KOPT-K1 (cell line): Measurements from ENCODE around the gene INPP5A.

Experiments
- H3K27ac ChIP-seq: fragments of 200-600 bp; sonication (generic); 2 replicates; pipeline ENCODE4 v1.5.1; 2016; ENCODE audit warnings: antibody characterized with exemption, mild to moderate bottlenecking, low read depth, low read length; ENCODE audit not compliant: poor library complexity, severe bottlenecking
- H3K36me3 ChIP-seq: fragments of 200-600 bp; sonication (generic); 2 replicates; pipeline ENCODE4 v1.5.1; 2017; ENCODE audit warnings: antibody characterized with exemption, mild to moderate bottlenecking, low read length, moderate library complexity; ENCODE audit not compliant: insufficient read depth
- H3K9me3 ChIP-seq: fragments of 200-600 bp; sonication (generic); 2 replicates; pipeline ENCODE4 v1.5.1; 2017; ENCODE audit warnings: antibody characterized with exemption, low read length, mild to moderate bottlenecking; ENCODE audit not compliant: insufficient read depth, poor library complexity, severe bottlenecking

INPP5A gene

DNA sequence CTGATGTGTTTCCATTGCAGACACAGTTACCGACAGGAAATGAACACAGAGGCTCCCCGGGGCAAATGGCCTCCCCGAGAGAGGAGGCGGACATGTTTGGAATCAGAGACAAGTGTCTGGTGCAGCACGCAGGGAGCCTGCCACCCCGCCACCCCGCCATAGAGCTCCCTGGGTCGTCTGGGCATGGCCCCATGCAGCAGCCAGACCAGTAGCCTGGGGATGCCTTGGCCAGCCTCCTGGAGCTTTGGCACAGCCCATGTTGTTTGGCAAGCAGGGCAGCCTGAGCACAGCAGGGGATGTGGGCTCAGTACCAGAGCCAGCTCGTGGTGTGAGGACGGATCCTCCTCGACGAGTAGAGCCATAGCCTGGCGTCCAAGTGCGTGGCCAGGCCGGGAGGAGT, 167.6 kb downstream of the INPP5A start:
- Histone ChIP-seq H3K9me3 (peaks cover 17% of the 10 kb centered on the region), H3K27ac (no peak overlapping the region), H3K36me3 (peaks cover 16% of the 10 kb centered on the region; the same call in 1 of the 2 replicates)

DNA sequence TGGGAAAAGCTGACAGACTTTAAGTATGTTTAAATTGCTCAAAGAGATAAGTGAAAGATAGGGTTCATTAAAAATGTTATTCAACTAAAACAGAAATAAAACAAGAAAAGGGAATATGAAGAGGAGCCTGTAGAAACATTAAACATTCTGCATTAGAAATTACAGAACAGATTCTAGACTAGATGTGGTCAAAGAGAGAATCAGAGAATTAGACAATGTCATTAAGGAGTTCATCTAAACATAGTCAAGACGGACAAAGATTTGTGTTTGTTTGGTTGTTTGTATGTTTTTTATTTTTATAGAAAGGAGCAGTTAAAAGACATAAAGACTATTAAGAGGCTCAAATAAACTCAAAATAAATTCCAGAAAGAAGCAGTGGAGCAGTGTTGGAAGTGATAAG, 168.4 kb downstream of the INPP5A start:
- Histone ChIP-seq H3K36me3 (peaks cover 16% of the 10 kb centered on the region; the same call in 1 of the 2 replicates), H3K27ac (no peak overlapping the region)

DNA sequence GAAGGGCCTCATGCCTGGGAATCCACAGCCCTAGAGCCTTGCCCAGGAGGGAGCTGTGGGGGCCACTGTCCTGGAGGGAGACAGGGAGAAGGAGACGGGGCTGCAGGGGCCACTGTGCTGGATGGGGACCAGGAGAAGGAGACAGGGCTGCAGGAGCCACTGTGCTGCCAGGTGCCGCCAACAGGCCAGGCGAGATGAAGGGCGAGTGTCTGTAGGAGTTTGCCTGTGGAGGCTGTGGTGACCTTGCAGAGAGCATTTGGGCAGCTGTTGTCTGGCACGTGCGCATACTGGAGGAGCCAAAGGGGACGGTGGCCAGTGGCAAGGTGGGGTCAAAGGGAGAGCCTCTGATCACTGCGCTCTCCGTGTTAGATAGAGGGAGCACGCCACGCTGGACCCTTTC, 169.1 kb downstream of the INPP5A start:
- H3K9me3 ChIP-seq, result peaks cover 17% of the 10 kb centered on the region
- H3K27ac ChIP-seq, result no peak overlapping the region
- peaks cover 16% of the 10 kb centered on the region; the same call in 1 of the 2 replicates for H3K36me3 ChIP-seq

More for the DNA sequence above, 168.4 kb downstream of the INPP5A start:
- H3K9me3 ChIP-seq, result peaks cover 17% of the 10 kb centered on the region

DNA sequence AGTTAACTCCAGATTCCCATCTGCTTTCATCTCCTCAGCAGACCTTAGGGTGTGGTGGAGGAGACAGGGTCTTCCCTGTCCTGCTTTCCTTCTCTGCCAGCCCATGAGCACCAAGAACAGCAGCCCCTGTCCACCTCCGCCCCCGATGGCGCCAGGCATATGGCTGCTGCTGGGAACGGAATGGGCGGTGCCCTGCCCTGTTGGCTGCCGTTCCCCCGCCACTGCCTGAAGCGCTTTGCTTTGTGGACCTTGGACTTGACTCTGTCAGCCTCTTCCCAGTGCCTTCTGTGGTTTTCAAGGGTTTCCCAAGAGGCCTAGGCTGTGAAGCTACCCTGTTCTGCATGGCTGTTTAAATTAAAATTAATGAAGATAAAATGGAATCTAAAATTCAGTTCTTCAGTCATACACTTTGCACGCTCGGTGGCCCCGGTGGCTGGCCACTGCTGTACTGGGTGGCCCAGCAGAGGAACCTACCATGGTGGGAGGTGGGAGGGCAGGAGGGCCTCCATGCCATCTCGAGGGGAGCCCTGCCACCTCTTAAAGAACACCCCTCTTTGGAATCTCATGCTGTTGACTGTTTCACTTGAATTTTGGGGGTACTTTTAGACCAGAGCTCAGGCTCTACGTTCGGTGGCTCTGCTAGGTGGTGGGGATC, 169.7 kb downstream of the INPP5A start:
- peaks cover 17% of the 10 kb centered on the region for H3K9me3 ChIP-seq
- no peak overlapping the region for H3K27ac ChIP-seq
- peaks cover 16% of the 10 kb centered on the region; the same call in 1 of the 2 replicates for H3K36me3 ChIP-seq

DNA sequence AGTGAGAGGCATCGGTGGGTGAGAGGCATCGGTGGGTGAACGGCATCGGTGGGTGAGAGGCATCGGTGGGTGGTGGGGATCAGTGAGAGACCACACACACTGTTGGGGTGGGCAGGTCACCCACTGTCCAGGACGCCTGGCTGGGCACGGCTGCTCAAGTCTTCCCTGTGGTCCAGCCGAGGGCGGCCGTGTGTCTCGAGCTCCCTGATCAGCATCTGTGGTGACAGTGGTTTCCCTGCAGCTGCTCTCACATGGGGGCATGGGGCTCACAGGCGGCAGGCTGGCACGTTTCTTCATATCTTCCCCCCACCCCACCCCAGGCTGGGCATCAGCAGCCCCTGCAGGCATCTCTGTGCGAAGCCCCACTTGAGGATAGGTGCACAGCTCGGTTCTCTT, 170.2 kb downstream of the INPP5A start:
- peaks cover 17% of the 10 kb centered on the region for H3K9me3 ChIP-seq
- peaks cover 16% of the 10 kb centered on the region; the same call in 1 of the 2 replicates for H3K36me3 ChIP-seq
- H3K27ac ChIP-seq, result no peak overlapping the region

DNA sequence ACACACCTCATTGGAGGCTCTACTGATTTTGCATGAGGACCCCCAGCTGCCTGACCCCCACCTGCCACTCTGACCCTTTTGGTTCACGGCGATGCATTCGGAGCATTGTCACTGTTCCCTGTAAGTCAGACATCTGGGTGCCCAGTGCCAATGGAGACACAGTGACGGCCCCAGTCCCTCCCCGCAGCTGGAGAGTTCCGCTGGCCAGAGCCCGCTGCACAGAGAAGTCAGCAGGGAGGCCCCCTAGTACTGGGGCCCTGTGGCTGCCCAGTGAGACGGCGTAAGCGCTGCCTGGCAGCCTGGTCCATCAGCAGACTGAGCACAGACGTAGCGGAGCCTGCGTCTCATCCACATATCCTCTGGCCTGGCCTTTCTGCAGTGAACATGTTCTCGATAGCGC, 170.9 kb downstream of the INPP5A start:
- Histone ChIP-seq H3K9me3 (peaks cover 17% of the 10 kb centered on the region), H3K27ac (no peak overlapping the region), H3K36me3 (peaks cover 15% of the 10 kb centered on the region; the same call in 1 of the 2 replicates)

DNA sequence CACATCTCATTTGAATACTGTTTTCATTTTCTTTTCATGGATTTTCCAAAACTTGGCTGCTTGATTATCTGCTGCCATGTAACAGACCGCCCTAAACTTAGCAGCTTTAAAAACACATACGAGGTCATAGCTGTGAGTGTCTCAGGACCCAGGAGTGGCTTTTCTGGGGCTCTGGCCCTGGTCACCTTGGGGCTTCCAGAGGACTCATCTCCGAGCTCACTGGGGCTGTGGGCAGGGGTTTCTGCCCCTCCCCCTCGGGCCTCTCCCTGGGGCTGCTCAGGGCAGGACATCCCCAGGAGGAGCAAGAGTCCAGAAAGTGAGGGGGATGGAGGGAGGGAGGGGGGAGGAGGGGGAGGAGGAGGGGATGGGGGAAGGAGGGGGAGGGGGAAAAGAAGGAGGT, 171.3 kb downstream of the INPP5A start:
- Histone ChIP-seq H3K36me3 (peaks cover 10% of the 10 kb centered on the region; the same call in 1 of the 2 replicates), H3K27ac (no peak overlapping the region), H3K9me3 (peaks cover 17% of the 10 kb centered on the region)

DNA sequence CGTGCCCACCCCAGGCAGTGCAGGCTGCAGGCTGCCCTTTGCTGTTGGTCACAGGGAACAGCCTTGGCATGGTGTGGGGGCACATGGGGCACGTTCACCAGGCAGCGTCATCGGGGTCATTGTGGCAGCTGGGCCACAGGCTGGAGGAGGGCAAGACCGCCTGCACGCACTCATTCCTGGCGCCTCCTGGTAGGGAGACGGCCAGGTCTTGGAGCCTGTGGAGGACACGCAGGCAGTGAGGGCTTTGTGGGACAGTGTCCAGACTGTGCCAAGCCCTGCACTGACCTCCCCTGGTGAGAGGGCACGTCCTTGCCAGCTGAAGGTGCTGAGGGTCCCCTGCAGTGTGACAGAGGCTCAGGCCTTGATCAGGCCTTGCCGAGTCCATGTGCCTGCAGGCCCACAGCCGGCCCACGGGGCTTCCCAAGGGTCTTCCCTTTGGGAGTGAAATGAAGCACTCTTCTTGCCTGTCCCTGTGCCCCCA, 171.9 kb downstream of the INPP5A start:
- Histone ChIP-seq H3K27ac (no peak overlapping the region), H3K36me3 (peaks cover 6% of the 10 kb centered on the region; the same call in 1 of the 2 replicates), H3K9me3 (peaks cover 17% of the 10 kb centered on the region)

DNA sequence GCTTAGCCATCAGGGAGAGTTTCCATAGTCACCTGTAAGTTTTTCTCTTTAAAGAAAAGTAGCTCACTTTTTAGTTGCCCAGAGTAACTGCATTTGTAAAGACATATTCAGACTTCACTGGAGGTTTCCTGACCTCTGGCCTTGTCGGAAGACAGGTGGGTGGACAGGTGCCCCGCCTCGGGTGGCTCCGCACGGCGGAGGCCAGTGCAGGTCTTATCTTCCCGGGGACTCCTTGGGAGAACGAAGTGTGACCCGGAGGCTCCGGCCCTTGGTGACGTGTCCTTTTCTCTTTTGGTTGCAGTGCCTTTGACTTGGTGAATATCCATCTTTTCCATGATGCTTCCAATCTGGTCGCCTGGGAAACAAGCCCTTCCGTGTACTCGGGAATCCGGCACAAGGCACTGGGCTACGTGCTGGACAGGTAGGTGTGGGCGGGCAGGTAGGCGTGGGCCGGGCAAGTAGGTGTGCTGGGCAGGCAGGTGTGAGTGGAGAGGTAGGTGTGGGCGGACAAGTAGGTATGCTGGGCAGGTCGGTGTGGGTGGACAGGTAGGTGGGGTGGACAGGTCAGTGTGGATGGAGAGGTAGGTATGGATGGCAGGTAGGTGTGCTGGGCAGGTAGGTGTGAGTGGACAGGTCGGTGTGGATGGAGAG, 172.6 kb downstream of the INPP5A start:
- H3K27ac ChIP-seq, result no peak overlapping the region
- H3K9me3 ChIP-seq, result peaks cover 15% of the 10 kb centered on the region
- H3K36me3 ChIP-seq, result peaks cover 6% of the 10 kb centered on the region; the same call in 1 of the 2 replicates

DNA sequence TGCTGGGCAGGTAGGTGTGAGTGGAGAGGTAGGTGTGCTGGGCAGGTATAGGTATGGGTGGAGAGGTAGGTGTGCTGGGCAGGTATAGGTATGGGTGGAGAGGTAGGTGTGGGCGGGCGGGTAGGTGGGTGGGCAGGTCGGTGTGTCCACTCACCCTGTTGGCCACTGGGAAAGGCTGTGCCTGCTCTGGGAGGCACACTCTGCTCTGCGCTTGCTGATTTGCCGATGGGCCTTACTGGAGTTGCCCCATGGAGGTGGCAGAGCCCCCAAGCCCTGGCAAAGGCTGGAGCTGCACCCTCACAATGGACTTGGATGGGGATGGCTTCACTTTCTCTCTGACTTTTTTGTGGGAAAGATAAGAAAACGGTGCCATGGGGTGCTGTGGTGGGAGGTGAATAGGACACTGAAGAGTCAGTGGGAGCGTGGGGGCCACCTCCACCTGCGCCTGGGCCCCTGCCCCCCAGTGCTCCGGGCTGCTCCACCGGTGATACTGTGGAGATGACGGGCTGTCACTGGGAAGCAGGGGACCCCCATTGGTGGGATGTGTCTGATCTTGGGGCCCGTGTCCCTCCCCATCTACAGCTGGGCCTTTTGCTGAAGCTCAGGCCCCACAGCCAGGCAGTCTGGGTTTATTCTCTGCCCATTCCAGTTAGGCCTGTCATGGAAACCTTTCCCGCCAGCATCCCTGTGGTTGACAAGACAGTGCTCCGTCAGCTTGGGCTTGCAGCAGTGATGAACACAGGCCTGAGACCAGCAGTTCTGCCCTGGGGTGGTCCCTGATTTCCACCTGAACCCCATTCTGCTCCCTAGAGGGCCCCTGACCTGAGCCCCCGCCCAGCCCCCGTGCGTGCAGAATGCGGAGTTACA, 173.4 kb downstream of the INPP5A start:
- Histone ChIP-seq H3K27ac (no peak overlapping the region), H3K9me3 (peaks cover 7% of the 10 kb centered on the region), H3K36me3 (peaks cover 6% of the 10 kb centered on the region; the same call in 1 of the 2 replicates)

DNA sequence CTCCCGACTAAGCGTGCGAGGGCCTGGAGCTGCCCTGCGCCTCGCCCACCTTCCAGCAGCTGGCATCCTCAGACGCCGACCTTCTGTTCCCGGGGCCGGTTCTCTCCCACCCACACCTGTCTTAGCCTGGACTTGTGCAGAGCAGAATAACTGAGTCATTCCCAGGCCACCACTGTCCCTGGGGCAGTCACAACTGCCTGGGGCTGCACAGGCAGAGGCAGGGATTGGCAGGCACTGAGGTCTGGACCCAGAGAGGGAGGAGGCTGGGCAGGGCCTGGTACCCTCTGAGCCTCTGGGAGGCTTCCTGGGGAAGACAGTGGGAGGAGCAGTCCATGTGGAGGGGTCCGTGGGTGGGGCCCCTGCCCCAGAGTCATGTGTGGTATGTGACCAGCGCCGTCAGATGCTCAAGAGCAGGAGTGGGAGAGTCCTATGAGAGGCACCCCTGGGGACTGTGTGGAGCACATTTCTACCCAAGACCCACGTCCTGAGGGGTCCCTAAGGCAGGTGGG, 174.1 kb downstream of the INPP5A start:
- Histone ChIP-seq H3K36me3 (peaks cover under 1% of the 10 kb centered on the region; the same call in 1 of the 2 replicates), H3K9me3 (peaks cover under 1% of the 10 kb centered on the region), H3K27ac (no peak overlapping the region)

DNA sequence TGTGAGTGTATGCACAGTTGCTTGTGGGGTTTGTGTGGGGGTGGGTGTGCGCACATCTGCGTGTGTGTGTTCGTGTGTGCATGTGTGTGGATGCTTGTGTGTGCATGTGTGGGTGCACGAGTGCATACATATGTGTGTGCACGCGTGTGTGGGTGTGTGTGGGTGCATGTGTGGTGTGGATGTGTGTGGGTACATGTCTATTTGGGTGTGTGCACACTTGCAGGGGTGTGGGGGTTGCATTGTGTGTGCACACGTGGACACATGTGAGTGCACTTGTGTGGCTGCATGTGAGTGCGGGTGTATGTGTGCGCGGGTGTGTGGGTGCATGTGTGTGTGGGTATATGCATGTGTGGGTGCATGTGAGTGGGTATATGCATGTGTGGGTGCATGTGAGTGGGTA, 174.7 kb downstream of the INPP5A start:
- Histone ChIP-seq H3K27ac (no peak overlapping the region), H3K36me3 (no peaks in the 10 kb centered on the region; the same call in 1 of the 2 replicates), H3K9me3 (no peaks in the 10 kb centered on the region)

DNA sequence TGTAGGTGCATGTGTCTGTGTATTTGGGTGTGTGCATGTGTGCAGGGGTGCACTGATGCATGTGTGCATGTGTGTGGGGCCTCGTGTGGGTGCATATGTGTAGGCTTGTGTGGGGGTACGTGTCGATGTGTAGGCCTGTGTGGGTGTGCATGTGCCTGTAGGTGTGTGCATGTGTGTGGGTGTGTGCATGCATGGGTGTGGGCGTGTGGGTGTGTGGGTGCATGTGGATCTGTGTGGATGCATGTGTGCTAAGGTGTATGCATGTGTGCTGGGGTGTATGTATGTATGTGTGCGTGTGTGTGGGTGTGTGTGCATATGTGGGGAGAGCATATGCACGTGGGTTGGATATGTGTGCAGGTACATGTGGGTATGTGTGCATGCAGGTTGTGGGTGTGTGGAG, 175.2 kb downstream of the INPP5A start:
- Histone ChIP-seq H3K36me3 (no peaks in the 10 kb centered on the region; the same call in 1 of the 2 replicates), H3K9me3 (no peaks in the 10 kb centered on the region), H3K27ac (no peak overlapping the region)

DNA sequence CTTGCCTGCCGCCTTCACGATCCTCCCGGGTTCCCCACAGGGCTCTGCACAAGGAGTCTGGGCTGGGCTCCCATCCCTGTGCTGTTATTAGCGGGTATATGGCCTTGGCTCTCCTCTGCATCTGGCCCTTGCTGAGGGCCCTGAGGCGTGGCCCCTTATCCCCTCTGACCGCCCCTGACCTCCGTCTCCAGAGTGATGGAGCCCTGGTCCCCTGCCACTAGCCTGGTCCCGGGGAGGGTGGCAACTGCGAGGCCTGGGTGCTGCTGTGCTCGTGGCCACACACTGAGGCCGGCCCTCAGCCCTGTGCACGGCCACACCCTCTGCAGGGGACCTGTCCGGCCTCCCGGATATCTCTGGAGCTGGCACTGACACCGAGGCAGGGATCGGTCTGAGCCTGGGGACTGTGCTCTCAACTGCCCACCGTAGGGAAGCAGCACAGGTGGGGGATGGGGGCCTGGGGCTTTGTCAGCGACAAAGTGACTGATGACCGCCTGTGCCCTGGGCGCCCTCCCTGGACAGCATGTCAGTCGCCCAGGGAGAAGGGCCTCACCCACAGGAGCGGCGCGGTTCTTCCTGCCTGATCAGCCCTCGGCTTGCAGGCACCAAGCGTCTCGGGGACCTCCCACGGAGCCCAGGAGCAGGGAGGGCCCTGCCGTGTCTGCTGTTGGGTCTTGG, 176.0 kb downstream of the INPP5A start:
- no peaks in the 10 kb centered on the region; the same call in 1 of the 2 replicates for H3K36me3 ChIP-seq
- no peaks in the 10 kb centered on the region for H3K9me3 ChIP-seq
- H3K27ac ChIP-seq, result no peak overlapping the region
